ENCODE results near the gene NT5C1B.

The NT5C1B gene

GRCh38 chr2:18596993-18597392, 7.6 kb upstream of the NT5C1B start:
- Histone ChIP-seq H3K27ac (replicated peaks) (no peak overlapping the region), H3K4me3 (replicated peaks; ENCODE audit: insufficient read depth, low read length) (no peak overlapping the region), H3K27me3 (ENCODE audit: insufficient read depth, poor library complexity, severe bottlenecking) (no peaks in the 10 kb centered on the region)
- TF ChIP-seq REST (IDR thresholded peaks at IDR 0.05; ENCODE audit: insufficient replicate concordance, low read depth) = no peak
- no peak for TF ChIP-seq GABPA (IDR thresholded peaks at IDR 0.05; ENCODE audit: low read depth)
- TF ChIP-seq CTCF (IDR thresholded peaks at IDR 0.05; ENCODE audit: insufficient read depth, low read length) = no peak
- no peak for TF ChIP-seq POLR2AphosphoS5 (IDR thresholded peaks at IDR 0.05; ENCODE audit: low read depth)
- no peak for TF ChIP-seq SPI1 (IDR thresholded peaks at IDR 0.05; ENCODE audit: borderline replicate concordance, low read depth)
- DNase-seq (ENCODE audit: low read depth in 1 of 2, low spot score in 1 of 2) = no peak

GRCh38 chr2:18593496-18593895, 4.1 kb upstream of the NT5C1B start:
- Histone ChIP-seq H3K27ac (replicated peaks) (no peak overlapping the region), H3K27me3 (ENCODE audit: insufficient read depth, poor library complexity, severe bottlenecking) (no peaks in the 10 kb centered on the region), H3K4me3 (replicated peaks; ENCODE audit: insufficient read depth, low read length) (no peak overlapping the region)
- DNase-seq (ENCODE audit: low read depth in 1 of 2, low spot score in 1 of 2) = no peak
- TF ChIP-seq POLR2AphosphoS5 (IDR thresholded peaks at IDR 0.05; ENCODE audit: low read depth) (no peak), REST (IDR thresholded peaks at IDR 0.05; ENCODE audit: insufficient replicate concordance, low read depth) (no peak), SPI1 (IDR thresholded peaks at IDR 0.05; ENCODE audit: borderline replicate concordance, low read depth) (no peak), CTCF (IDR thresholded peaks at IDR 0.05; ENCODE audit: insufficient read depth, low read length) (no peak), GABPA (IDR thresholded peaks at IDR 0.05; ENCODE audit: low read depth) (no peak)

- H3K4me3 ChIP-seq (replicated peaks; ENCODE audit: insufficient read depth, low read length) = no peak overlapping the region
- H3K27me3 ChIP-seq (ENCODE audit: insufficient read depth, poor library complexity, severe bottlenecking) = no peaks in the 10 kb centered on the region
- H3K27ac ChIP-seq (replicated peaks) = no peak overlapping the region
- TF ChIP-seq GABPA (IDR thresholded peaks at IDR 0.05; ENCODE audit: low read depth) = no peak
- TF ChIP-seq SPI1 (IDR thresholded peaks at IDR 0.05; ENCODE audit: borderline replicate concordance, low read depth) = no peak
- no peak for TF ChIP-seq REST (IDR thresholded peaks at IDR 0.05; ENCODE audit: insufficient replicate concordance, low read depth)
- TF ChIP-seq CTCF (IDR thresholded peaks at IDR 0.05; ENCODE audit: insufficient read depth, low read length) = no peak
- no peak for TF ChIP-seq POLR2AphosphoS5 (IDR thresholded peaks at IDR 0.05; ENCODE audit: low read depth)
- DNase-seq (ENCODE audit: low read depth in 1 of 2, low spot score in 1 of 2) = no peak
Observed at GRCh38 chr2:18592372-18592771, 3.0 kb upstream of the NT5C1B start.
